Prostate gland (tissue), 2 donors: ENCODE data around the gene CAPZB.

Experiments
- POLR2A ChIP-seq: fragments of 450-650 bp; IDR thresholded peaks from one replicate; pipeline ENCODE4 v1.6.1; 2016; ENCODE audit warnings: antibody characterized with exemption, mild to moderate bottlenecking
- POLR2AphosphoS5 ChIP-seq: sonication (generic); formaldehyde crosslinking; IDR thresholded peaks from one replicate; pipeline ENCODE4 v1.6.1; 2017; ENCODE audit warnings: antibody characterized with exemption
- TF ChIP-seq, protein P1 (sequence below), 4 experiments: fragments of 200-600 bp in 2 of 4; fragments of 450-650 bp in 2 of 4; sonication (generic) in 2 of 4; IDR thresholded peaks; 1 replicate in 3 of 4; 2 replicates in 1 of 4; pipeline ENCODE4 v1.5.1; 2016 to 2019; ENCODE audit warnings: antibody characterized with exemption in 4 of 4, mild to moderate bottlenecking in 2 of 4, moderate library complexity in 2 of 4

GRCh38 chr1:19401535-19401889, 83.8 kb downstream of the CAPZB start:
- TF ChIP-seq POLR2AphosphoS5 (no peak), POLR2A (no peak)
- TF ChIP-seq, protein P1, sequence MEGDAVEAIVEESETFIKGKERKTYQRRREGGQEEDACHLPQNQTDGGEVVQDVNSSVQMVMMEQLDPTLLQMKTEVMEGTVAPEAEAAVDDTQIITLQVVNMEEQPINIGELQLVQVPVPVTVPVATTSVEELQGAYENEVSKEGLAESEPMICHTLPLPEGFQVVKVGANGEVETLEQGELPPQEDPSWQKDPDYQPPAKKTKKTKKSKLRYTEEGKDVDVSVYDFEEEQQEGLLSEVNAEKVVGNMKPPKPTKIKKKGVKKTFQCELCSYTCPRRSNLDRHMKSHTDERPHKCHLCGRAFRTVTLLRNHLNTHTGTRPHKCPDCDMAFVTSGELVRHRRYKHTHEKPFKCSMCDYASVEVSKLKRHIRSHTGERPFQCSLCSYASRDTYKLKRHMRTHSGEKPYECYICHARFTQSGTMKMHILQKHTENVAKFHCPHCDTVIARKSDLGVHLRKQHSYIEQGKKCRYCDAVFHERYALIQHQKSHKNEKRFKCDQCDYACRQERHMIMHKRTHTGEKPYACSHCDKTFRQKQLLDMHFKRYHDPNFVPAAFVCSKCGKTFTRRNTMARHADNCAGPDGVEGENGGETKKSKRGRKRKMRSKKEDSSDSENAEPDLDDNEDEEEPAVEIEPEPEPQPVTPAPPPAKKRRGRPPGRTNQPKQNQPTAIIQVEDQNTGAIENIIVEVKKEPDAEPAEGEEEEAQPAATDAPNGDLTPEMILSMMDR (IDR thresholded peaks at IDR 0.05): no peak
